CD4-positive, alpha-beta T cell treated with Interleukin-6 for 4 hours (primary cell): ENCODE results near the gene KCNIP3.

Source experiments
- DNase-seq: peaks from one replicate; pipeline ENCODE4 v3.0.0-alpha.2; 2020; ENCODE audit warnings: mixed read lengths

The KCNIP3 gene

GRCh38 chr2:95314964-95315611 lies 17.9 kb downstream of the KCNIP3 start:
- no peak for DNase-seq

- DNase-seq: no peak
Measured at GRCh38 chr2:95315801-95316411, 18.8 kb downstream of the KCNIP3 start.

GRCh38 chr2:95316466-95317122 lies 19.4 kb downstream of the KCNIP3 start:
- no peak for DNase-seq

- no peak for DNase-seq
Measured at GRCh38 chr2:95317123-95317500, 20.0 kb downstream of the KCNIP3 start.

- DNase-seq: no peak
Measured at GRCh38 chr2:95317665-95318425, 20.7 kb downstream of the KCNIP3 start.

GRCh38 chr2:95318431-95319220 lies 21.5 kb downstream of the KCNIP3 start:
- no peak for DNase-seq

GRCh38 chr2:95319481-95320343 lies 22.6 kb downstream of the KCNIP3 start:
- DNase-seq: no peak

- no peak for DNase-seq
Measured at GRCh38 chr2:95320344-95320712, 23.2 kb downstream of the KCNIP3 start.

GRCh38 chr2:95320986-95321767 lies 24.0 kb downstream of the KCNIP3 start:
- DNase-seq: no peak

- DNase-seq: no peak
Measured at GRCh38 chr2:95323347-95324155, 26.4 kb downstream of the KCNIP3 start.

GRCh38 chr2:95325026-95325425 lies 27.9 kb downstream of the KCNIP3 start:
- no peak for DNase-seq

GRCh38 chr2:95325590-95326432 lies 28.7 kb downstream of the KCNIP3 start:
- DNase-seq: no peak

- no peak for DNase-seq
Measured at GRCh38 chr2:95326433-95327140, 29.4 kb downstream of the KCNIP3 start.

- DNase-seq: no peak
Measured at GRCh38 chr2:95327861-95328260, 30.7 kb downstream of the KCNIP3 start.

GRCh38 chr2:95328358-95329125 lies 31.4 kb downstream of the KCNIP3 start:
- no peak for DNase-seq

GRCh38 chr2:95329401-95329800 lies 32.3 kb downstream of the KCNIP3 start:
- DNase-seq: no peak
